ENCODE measurements around the gene ALB.

The ALB gene

DNA sequence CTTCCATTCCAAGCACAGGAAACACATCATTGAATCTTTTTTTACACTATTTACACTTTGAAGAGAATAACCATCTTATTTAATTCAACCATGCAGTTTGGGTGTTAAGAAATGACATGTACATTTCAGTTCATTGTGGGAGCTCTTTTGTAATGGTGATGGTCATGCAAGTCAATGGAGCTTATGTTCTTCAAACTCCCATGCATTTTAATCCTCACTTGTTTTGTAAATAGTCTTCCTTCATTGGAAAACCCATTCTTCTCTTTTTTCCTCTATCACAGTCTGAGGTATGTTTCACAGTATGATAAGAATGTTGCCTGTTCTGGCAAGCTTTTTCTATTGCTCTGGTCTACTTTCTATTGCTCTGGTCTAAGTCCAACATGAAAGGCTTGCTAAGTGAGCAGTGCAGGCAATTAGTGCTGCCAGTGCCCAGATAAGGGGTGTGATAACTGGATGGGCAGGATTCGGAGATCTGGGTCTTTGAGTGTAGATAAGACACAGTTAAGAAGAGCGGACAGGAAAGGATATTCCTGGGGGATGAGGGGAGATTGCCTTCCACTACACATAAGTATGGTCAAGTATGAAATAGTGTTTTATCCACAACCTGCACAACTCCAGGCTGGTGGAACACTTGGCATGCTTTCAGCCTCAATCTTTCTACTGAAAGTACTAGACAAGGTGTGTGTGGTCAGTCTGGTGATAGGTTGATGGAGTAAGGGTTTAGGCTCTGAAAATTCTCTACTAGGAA, 49.0 kb downstream of the ALB start:
- DNase-seq: no peak

DNA sequence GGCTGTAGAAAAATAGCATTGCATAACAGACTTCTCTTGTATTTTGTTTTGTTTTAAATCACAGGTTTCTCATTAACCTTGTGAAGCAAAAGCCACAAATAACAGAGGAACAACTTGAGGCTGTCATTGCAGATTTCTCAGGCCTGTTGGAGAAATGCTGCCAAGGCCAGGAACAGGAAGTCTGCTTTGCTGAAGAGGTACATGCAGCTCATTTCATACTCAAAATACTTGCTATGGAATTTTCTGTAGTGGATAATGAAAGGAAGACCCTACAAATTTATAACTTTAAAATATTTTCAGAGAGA, 49.6 kb downstream of the ALB start:
- no peak for DNase-seq

DNA sequence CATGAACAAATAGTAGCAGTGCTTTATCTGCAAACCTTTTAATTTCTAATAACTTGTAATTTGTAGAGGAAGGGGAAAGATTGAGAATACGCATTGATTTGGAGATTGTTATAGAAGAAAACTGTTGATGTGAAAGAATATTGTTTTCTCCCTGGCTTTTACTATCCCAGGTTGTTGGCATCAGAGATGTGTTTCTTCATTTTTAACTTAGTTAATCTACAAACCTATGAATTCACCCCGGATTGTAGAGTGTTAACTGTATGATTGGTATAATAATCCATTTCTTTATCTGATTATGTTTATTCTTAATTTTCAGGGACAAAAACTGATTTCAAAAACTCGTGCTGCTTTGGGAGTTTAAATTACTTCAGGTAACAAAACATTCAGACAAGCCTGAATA, 50.8 kb downstream of the ALB start:
- no peak for DNase-seq

DNA sequence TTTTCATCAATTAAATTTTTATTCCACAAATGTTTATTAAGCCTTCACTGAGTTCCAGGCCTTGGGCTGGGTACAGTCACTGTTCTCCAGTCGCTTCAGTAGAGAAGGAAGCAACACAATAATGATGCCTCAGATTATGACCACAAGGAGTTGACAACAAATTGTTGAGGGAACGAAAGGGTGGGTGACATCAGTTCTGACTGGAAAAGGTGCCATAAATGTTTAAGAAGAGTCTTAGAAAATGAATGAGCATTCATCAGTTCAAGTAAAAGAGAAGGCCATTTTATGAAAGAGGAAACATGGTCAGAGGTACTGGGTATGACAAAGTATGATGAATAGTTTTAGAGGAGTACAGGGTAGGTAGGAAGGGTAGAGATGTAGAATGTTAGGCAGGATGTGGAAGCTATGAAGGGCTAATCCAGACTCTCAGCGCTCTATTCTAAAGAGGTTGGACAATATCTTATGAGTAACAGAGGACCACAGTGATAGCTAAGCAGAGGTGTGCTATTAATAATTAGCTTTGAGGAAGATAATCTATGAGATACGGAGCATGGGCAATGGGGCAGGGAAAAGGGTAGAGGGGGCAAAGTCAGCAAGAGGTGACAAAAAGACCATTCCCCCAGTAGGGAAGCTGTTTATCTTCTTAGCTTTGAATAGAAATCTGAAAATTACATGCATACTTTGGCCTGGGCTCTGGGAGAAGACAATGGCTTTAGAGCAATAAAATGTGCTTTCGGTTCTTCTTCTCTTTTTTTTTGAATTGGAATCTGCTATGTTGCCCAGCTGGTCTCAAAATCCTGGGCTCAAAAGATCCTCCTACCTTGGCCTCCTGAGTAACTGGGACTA, 52.3 kb downstream of the ALB start:
- DNase-seq: no peak

DNA sequence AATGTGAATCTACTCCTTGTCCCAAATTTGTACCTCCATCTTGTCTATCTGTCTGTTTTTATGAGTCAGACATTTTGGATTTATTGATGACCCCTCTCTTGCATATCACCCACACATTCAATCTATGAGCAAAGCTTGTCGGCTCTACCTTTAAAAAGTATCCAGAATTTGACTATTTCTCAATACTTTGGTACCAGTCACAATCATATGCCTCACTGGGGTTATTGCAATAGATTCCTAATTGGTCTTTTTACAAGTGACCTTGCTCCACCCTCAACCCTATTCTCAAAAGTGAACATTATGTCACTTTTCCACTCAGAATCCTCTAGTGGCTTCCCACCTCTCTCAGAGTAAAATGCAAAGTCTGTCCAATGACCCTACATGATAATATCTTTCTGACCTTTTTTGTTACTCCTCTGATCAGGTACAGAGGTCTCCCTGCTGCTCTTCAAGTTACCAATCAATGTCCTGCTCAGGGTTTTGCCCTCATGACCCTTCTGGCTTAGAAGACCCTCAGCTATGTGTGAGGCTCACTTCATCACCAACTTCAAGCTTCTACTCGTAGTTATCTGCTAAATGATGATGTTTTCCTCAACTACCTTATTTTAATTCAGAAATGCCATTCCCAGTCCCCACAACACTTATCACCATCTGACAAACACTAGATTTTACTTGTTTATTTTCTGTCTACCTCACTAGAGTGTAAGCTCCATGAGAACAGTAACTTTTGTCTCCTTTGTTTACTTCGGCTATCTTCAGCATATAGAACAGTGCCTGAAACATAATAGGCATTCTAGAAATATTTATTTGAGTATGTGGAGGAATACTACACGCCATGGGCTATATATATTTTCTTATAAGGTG, 54.3 kb downstream of the ALB start:
- DNase-seq: no peak

DNA sequence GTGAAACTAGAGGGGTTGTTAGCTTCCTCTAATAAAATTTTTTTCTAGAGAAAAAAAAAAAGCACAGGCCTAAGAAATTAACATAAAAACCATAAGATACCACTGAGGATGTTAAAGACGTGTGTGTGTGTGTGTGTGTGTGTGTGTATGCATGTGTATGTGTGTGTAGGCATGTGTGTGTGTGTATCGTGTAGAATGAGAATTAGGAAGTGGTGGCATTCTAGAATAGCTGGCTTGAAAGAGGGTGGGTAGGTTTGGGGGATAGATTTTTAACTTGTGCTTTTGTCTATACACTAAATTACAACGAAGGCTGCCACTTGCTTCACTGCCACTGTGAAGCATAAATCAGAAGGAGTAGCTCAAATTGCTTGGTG, 54.9 kb downstream of the ALB start:
- DNase-seq: no peak

DNA sequence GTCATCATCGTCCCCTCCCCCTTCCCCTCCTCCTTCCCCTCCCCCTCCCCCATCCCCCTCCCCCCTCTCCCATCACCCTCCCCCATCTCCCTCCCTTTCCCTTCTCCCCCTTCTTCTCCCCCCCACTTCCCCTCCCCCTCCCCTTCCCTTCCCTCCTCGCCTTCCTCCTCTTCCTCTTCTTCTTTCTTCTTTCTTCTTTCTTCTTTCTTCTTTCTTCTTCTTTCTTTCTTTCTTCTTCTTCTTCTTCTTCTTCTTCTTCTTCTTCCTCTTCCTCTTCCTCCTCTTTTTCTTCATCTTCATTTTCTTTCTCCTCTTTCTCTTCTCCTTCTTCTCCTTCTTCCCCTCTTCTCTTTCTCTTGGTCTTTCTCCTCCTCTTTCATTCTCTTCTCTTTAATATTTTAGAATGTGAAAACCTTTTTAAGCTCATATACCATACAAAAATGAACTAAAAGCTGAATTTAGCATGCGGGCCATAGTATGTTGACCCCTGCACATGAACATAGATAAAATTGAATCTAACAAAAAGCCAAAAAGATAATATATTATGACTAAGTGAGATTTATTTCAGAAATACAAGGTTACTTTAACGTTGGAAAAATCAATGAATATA, 56.9 kb downstream of the ALB start:
- no peak for DNase-seq

DNA sequence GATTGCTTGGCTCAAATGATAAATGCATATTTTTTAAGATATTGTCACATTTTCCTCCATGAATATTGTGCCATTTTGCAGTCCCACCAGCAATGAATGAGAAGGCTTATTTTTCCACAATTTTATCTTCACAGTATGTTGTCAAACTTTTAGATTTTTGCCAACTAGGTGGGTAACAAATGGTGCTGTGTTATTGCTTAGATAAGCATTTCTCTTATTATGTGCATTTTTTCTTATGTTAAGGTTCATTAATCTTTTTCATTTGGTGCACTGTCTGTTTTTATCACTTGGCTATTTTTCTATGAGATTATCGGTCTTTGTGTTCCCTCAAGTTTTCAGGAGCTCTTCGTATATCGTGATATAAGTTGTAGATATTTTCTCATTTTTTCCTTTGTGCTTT, 64.1 kb downstream of the ALB start:
- DNase-seq: no peak

GRCh38 chr4:73470728-73471127, 66.6 kb downstream of the ALB start:
- no peak for DNase-seq
